H1 (cell line): ENCODE results near the gene PKN3. TPM values are rescaled to one million over a fixed set of nuclear protein-coding genes. Genes with fewer than 3 reads are reported as not detected.

ENCODE experiments used
- CTCF ChIA-PET: fragments of 300-600 bp; sonication (Branson Sonifier 250); formaldehyde crosslinking; loops from one replicate; lab custom pipeline; 2021; ENCODE audit not compliant: partially characterized antibody; lab: Charles Lee
- POLR2A ChIA-PET: fragments of 300-600 bp; sonication (Branson Sonifier 250); formaldehyde crosslinking; loops from one replicate; lab custom pipeline; 2021; ENCODE audit warnings: inconsistent platforms; ENCODE audit not compliant: partially characterized antibody; lab: Charles Lee
- DNase-seq, 2 experiments: peaks; one replicate each; pipeline versions ENCODE4 v3.0.0 to v3.0.0-alpha.2; 2010 to 2022; ENCODE audit warnings: low spot score in 2 of 2, low read depth in 1 of 2, mixed read lengths in 1 of 2
- FAIRE-seq: peaks from 2 replicates; lab custom pipeline; 2011; peaks lifted over from hg19 to GRCh38; lab: Jason Lieb, UNC
- H2AFZ ChIP-seq: 2 replicates; pipeline ENCODE4 v1.8.1; 2012; ENCODE audit warnings: low read length, inconsistent platforms
- H2AK5ac ChIP-seq: 2 replicates; pipeline ENCODE4 v1.6.1; 2013; ENCODE audit warnings: low read depth, low read length
- H2BK120ac ChIP-seq: replicated peaks from 2 replicates; pipeline ENCODE3; 2013; ENCODE audit warnings: low read depth, low read length, inconsistent platforms
- H2BK12ac ChIP-seq: 2 replicates; pipeline ENCODE4 v1.6.1; 2013; ENCODE audit warnings: low read depth, low read length
- H2BK15ac ChIP-seq: 2 replicates; pipeline ENCODE4 v1.6.1; 2013; ENCODE audit warnings: low read length
- H2BK20ac ChIP-seq: 2 replicates; pipeline ENCODE4 v1.6.1; 2013; ENCODE audit warnings: low read length
- H2BK5ac ChIP-seq: 2 replicates; pipeline ENCODE4 v1.6.1; 2013; ENCODE audit warnings: low read depth, low read length
- H3K14ac ChIP-seq: 2 replicates; pipeline ENCODE4 v1.6.1; 2013; ENCODE audit warnings: inconsistent platforms; ENCODE audit not compliant: insufficient read length
- H3K18ac ChIP-seq: 2 replicates; pipeline ENCODE4 v1.6.1; 2013; ENCODE audit warnings: low read length; ENCODE audit errors: extremely low read depth
- H3K23ac ChIP-seq: 2 replicates; pipeline ENCODE4 v1.6.1; 2013; ENCODE audit warnings: inconsistent platforms; ENCODE audit not compliant: insufficient read length
- H3K23me2 ChIP-seq: 2 replicates; pipeline ENCODE4 v1.6.1; 2013; ENCODE audit warnings: low read depth, low read length
- H3K27ac ChIP-seq: 2 replicates; pipeline ENCODE4 v1.6.1; 2011; ENCODE audit warnings: low read depth, low read length, inconsistent platforms
- H3K27me3 ChIP-seq, 4 experiments: replicated peaks in 1 of 4; 1 replicate in 1 of 4; 2 replicates in 3 of 4; pipeline versions ENCODE4 v1.6.1 to v1.8.1; 2011 to 2013; ENCODE audit warnings: low read length in 3 of 4, mild to moderate bottlenecking in 3 of 4, inconsistent platforms in 2 of 4, mixed read lengths in 2 of 4, moderate library complexity in 1 of 4; ENCODE audit not compliant: control insufficient read depth in 3 of 4, insufficient read depth in 3 of 4; ENCODE audit errors: extremely low read depth in 1 of 4
- H3K36me3 ChIP-seq, 4 experiments: 2 replicates each; pipeline versions ENCODE4 v1.6.1 to v1.8.1; 2011 to 2013; ENCODE audit warnings: mild to moderate bottlenecking in 4 of 4, low read length in 3 of 4, moderate library complexity in 2 of 4, control low read depth in 1 of 4, inconsistent platforms in 1 of 4; ENCODE audit not compliant: insufficient read depth in 4 of 4, control insufficient read depth in 2 of 4
- H3K4ac ChIP-seq: replicated peaks from 2 replicates; pipeline ENCODE3; 2013; ENCODE audit warnings: low read length, low read depth, mixed read lengths, inconsistent platforms; ENCODE audit not compliant: insufficient read length
- H3K4me1 ChIP-seq, 4 experiments: replicated peaks in 1 of 4; 1 replicate in 1 of 4; 2 replicates in 3 of 4; pipeline versions ENCODE4 v1.6.1 to v1.8.1; 2011 to 2013; ENCODE audit warnings: low read length in 3 of 4, inconsistent platforms in 2 of 4, mixed read lengths in 1 of 4; ENCODE audit not compliant: insufficient read depth in 4 of 4, control insufficient read depth in 3 of 4
- H3K4me2 ChIP-seq, 2 experiments: 2 replicates each; pipeline versions ENCODE4 v1.6.1 to v1.8.1; 2011 to 2013; ENCODE audit warnings: low read depth in 2 of 2, low read length in 2 of 2, control low read depth in 1 of 2, inconsistent platforms in 1 of 2, mild to moderate bottlenecking in 1 of 2; ENCODE audit not compliant: insufficient read depth in 1 of 2
- H3K4me3 ChIP-seq, 4 experiments: fragments of 200-600, 300-600 bp in 1 of 4; sonication (generic), shearing (Covaris generic), sonication (Bioruptor Twin) in 1 of 4; 2 replicates each; pipeline versions ENCODE4 v1.5.1 to v1.8.1; 2011 to 2016; ENCODE audit warnings: low read length in 4 of 4, low read depth in 3 of 4, control low read depth in 2 of 4, inconsistent platforms in 2 of 4, mild to moderate bottlenecking in 2 of 4, mixed read lengths in 1 of 4, moderate library complexity in 1 of 4; ENCODE audit not compliant: insufficient read depth in 2 of 4; ENCODE audit errors: extremely low read depth in 1 of 4
- H3K56ac ChIP-seq: replicated peaks from 2 replicates; pipeline ENCODE3; 2013; ENCODE audit warnings: low read depth, mild to moderate bottlenecking, mixed read lengths, low read length, inconsistent platforms; ENCODE audit not compliant: insufficient read length
- H3K79me1 ChIP-seq: 2 replicates; pipeline ENCODE4 v1.6.1; 2013; ENCODE audit warnings: low read depth, low read length, control low read depth
- H3K79me2 ChIP-seq, 2 experiments: 2 replicates each; pipeline versions ENCODE4 v1.6.1 to v1.8.1; 2012 to 2013; ENCODE audit warnings: low read length in 2 of 2, mild to moderate bottlenecking in 2 of 2, inconsistent platforms in 1 of 2; ENCODE audit not compliant: insufficient read depth in 2 of 2, control insufficient read depth in 1 of 2
- H3K9ac ChIP-seq, 4 experiments: replicated peaks in 1 of 4; 1 replicate in 1 of 4; 2 replicates in 3 of 4; pipeline versions ENCODE4 v1.6.1 to v1.8.1; 2011 to 2013; ENCODE audit warnings: low read depth in 3 of 4, low read length in 3 of 4, control low read depth in 2 of 4, mild to moderate bottlenecking in 2 of 4, moderate library complexity in 2 of 4, inconsistent platforms in 1 of 4; ENCODE audit errors: extremely low read depth in 1 of 4
- H3K9me3 ChIP-seq, 2 experiments: 2 replicates each; pipeline versions ENCODE4 v1.6.1 to v1.8.1; 2012 to 2013; ENCODE audit warnings: mild to moderate bottlenecking in 2 of 2, moderate library complexity in 2 of 2, control low read depth in 1 of 2, inconsistent platforms in 1 of 2, low read depth in 1 of 2, low read length in 1 of 2, mixed read lengths in 1 of 2; ENCODE audit not compliant: insufficient read depth in 2 of 2
- H4K20me1 ChIP-seq, 2 experiments: replicated peaks in 1 of 2; 2 replicates each; pipeline versions ENCODE3 to v1.8.1; 2011 to 2013; ENCODE audit warnings: inconsistent platforms in 2 of 2, low read length in 2 of 2, mild to moderate bottlenecking in 1 of 2; ENCODE audit not compliant: insufficient read depth in 2 of 2, control insufficient read depth in 1 of 2
- H4K5ac ChIP-seq: 2 replicates; pipeline ENCODE4 v1.6.1; 2013; ENCODE audit warnings: low read length, low read depth, mixed read lengths, inconsistent platforms; ENCODE audit not compliant: insufficient read length
- H4K8ac ChIP-seq: 2 replicates; pipeline ENCODE4 v1.8.0; 2013; ENCODE audit warnings: mild to moderate bottlenecking, moderate library complexity, low read length, inconsistent platforms; ENCODE audit not compliant: insufficient read depth; ENCODE audit errors: extremely low read depth
- H4K91ac ChIP-seq: replicated peaks from 2 replicates; pipeline ENCODE3; 2013; ENCODE audit warnings: low read length, mixed read lengths, inconsistent platforms; ENCODE audit not compliant: insufficient read length
- CBX5 ChIP-seq: fragments of 300-800, 300-1000 bp; sonication (generic); IDR thresholded peaks from 2 replicates; pipeline ENCODE4 v1.7.1; 2016; ENCODE audit warnings: antibody characterized with exemption, low read length, low read depth
- CREB1 ChIP-seq: IDR thresholded peaks from 2 replicates; pipeline ENCODE4 v1.6.1; 2012; ENCODE audit warnings: inconsistent platforms
- GTF2F1 ChIP-seq: IDR thresholded peaks from 2 replicates; pipeline ENCODE4 v1.6.1; 2012; ENCODE audit warnings: low read depth, low read length, improper control_type of control experiment, borderline replicate concordance
- HDAC2 ChIP-seq, 2 experiments: fragments of 300-600 bp in 1 of 2; sonication (generic) in 1 of 2; IDR thresholded peaks; 2 replicates each; pipeline ENCODE4 v1.6.1; 2011 to 2012; ENCODE audit warnings: low read depth in 2 of 2, low read length in 2 of 2, mild to moderate bottlenecking in 2 of 2, moderate library complexity in 2 of 2, borderline replicate concordance in 1 of 2, inconsistent platforms in 1 of 2
- NRF1 ChIP-seq: IDR thresholded peaks from 2 replicates; pipeline ENCODE4 v1.6.1; 2011; ENCODE audit warnings: mild to moderate bottlenecking, low read depth, low read length, improper control_type of control experiment
- SAP30 ChIP-seq: fragments of 300-600 bp; sonication (generic); IDR thresholded peaks from 2 replicates; pipeline ENCODE4 v1.7.1; 2012; ENCODE audit warnings: low read length, moderate library complexity, mild to moderate bottlenecking, inconsistent platforms; ENCODE audit not compliant: insufficient read depth, insufficient replicate concordance
- SP1 ChIP-seq: IDR thresholded peaks from 2 replicates; pipeline ENCODE4 v1.6.1; 2011; ENCODE audit warnings: low read depth, low read length
- SP2 ChIP-seq: IDR thresholded peaks from 2 replicates; pipeline ENCODE4 v1.6.1; 2012; ENCODE audit warnings: mild to moderate bottlenecking, low read length, inconsistent platforms
- SP4 ChIP-seq: IDR thresholded peaks from 2 replicates; pipeline ENCODE4 v1.6.1; 2012; ENCODE audit warnings: low read length, inconsistent platforms
- TCF12 ChIP-seq: IDR thresholded peaks from 2 replicates; pipeline ENCODE4 v1.6.1; 2011; ENCODE audit warnings: low read depth, mild to moderate bottlenecking, low read length
- ZNF274 ChIP-seq: IDR thresholded peaks from 2 replicates; pipeline ENCODE4 v1.7.0; 2012; ENCODE audit warnings: low read length, borderline replicate concordance; ENCODE audit errors: extremely low read depth
- WGBS, 2 experiments: shearing (Covaris generic) in 1 of 2; methylation state at CpG; one replicate each; pipeline versions ENCODE4 v1.1.6 to v1.1.7; 2013 to 2015; ENCODE audit warnings: low lambda C conversion rate in 2 of 2, mixed read lengths in 2 of 2, inconsistent platforms in 1 of 2, low coverage in 1 of 2, missing lambda C conversion rate in 1 of 2; ENCODE audit not compliant: insufficient replicate concordance in 2 of 2, insufficient coverage in 1 of 2, insufficient read length in 1 of 2; ENCODE audit errors: extremely low coverage in 1 of 2, missing lambda C conversion rate in 1 of 2; 5-methylcytosine and 5-hydroxymethylcytosine counted together
- polyA plus RNA-seq, 7 experiments: library from polyadenylated mRNA; depleted of rRNA in 3 of 7; stranded (reverse) in 5 of 7; unstranded in 2 of 7; fragments of >200 nt in 5 of 7; fragments of 200-250 nt in 2 of 7; gene quantifications; 1 replicate in 5 of 7; 2 replicates in 1 of 7; 4 replicates in 1 of 7; pipeline versions ENCODE4 v1.2.1 to v1.2.3, GENCODE V29; 2011 to 2013; ENCODE audit warnings: missing spikeins in 2 of 7, mixed read lengths in 2 of 7
- total RNA-seq: library from RNA; stranded (reverse); fragmentation: NEBNext Ultra II Directional; extraction: Animal tissue kit (Norgen Biotek cat#: 25700); gene quantifications from 2 replicates; pipeline ENCODE4 v1.2.1, GENCODE V29; 2021

PKN3 gene
- total and polyA plus RNA-seq, 2 of the 8 experiments (the other 6 are each of a cell fraction or from before 2014, with no cell fraction given) = 15.7 to 16.3 TPM

- Histone ChIP-seq H3K56ac (no peak within 1 kb of the TSS), H2AFZ (no peak within 1 kb of the TSS), H3K36me3 (peaks cover 0 to 15% (median 8%) of the 10 kb centered on the region in 4 experiments; a peak in 4 of 8 replicates), H3K4me2 (peak within 1 kb of the TSS; percentile 84 to 85), H3K27ac (peak within 1 kb of the TSS; percentile 46), H2BK15ac (no peak within 1 kb of the TSS), H2BK20ac (no peak within 1 kb of the TSS), H4K5ac (peak within 1 kb of the TSS; percentile 79), H3K18ac (peak within 1 kb of the TSS; percentile 83), H4K20me1 (peaks cover 0 to 2% of the 10 kb centered on the region in 2 experiments), H4K8ac (peak within 1 kb of the TSS; percentile 86; the same call in 1 of the 2 replicates), H3K9ac (peak within 1 kb of the TSS; percentile 78 to 85 (median 84)), H3K23ac (no peak within 1 kb of the TSS), H3K4me3 (peak within 1 kb of the TSS; percentile 73 to 92 (median 90)), H3K23me2 (peaks cover 4% of the 10 kb centered on the region), H3K79me2 (no peaks in the 10 kb centered on the region), H4K91ac (peak within 1 kb of the TSS; percentile 73), H3K4me1 (peaks cover 0 to 3% (median 0%) of the 10 kb centered on the region in 4 experiments; a peak in 3 of 7 replicates), H3K4ac (peak within 1 kb of the TSS; percentile 94), H2AK5ac (0 out of 2 replicates have a peak within 1 kb of the TSS, but pooled peaks have one; percentile 60), H3K9me3 (no peaks in the 10 kb centered on the region), H3K27me3 (no peaks in the 10 kb centered on the region), H2BK120ac (no peak within 1 kb of the TSS), H3K79me1 (peaks cover 3% of the 10 kb centered on the region; the same call in 1 of the 2 replicates), H2BK5ac (peak within 1 kb of the TSS; percentile 66; the same call in 1 of the 2 replicates), H2BK12ac (0 out of 2 replicates have a peak within 1 kb of the TSS, but pooled peaks have one; percentile 31), H3K14ac (no peak within 1 kb of the TSS)
- ChIA-PET POLR2A (interaction anchor here (0.6 to 13.5 kb wide), 24 partner anchors 9 to 425 kb away, joined by 3 to 133 read pairs (median 4); partner anchors contain the start of genes ENDOG, PKN3, SET and ZER1), CTCF (interaction anchor here (0.6 to 1.4 kb wide), 7 partner anchors 9 to 821 kb away, joined by 3 to 11 read pairs (median 3); no protein-coding TSS in a partner anchor)
- FAIRE-seq (peak; percentile 19), DNase-seq (peak; percentile 98)
- 10% methylated on average over 31 of the region's 68 CpGs; no CpG with 5 or more reads in 1 of the 2 experiments for WGBS, 2 experiments
- no peak for TF ChIP-seq TCF12
- TF ChIP-seq SP2 = peak; percentile 24; the same call in 1 of the 2 replicates
- TF ChIP-seq CBX5 = no peak
- peak in 1 of 2 experiments; percentile 100; a peak in 2 of 4 replicates for TF ChIP-seq HDAC2 (IDR thresholded peaks at IDR 0.05; ENCODE audit: borderline replicate concordance in 1 of 2, low read depth in 2 of 2, low read length in 2 of 2)
- no peak for TF ChIP-seq SAP30
- peak; percentile 92 for TF ChIP-seq NRF1
- TF ChIP-seq CREB1 = 0 out of 2 replicates have a peak, but pooled peaks have one; percentile 3
- TF ChIP-seq SP4 = no peak; the same call in 1 of the 2 replicates
- no peak for TF ChIP-seq ZNF274
- no peak for TF ChIP-seq GTF2F1
- TF ChIP-seq SP1 = peak; percentile 80; the same call in 1 of the 2 replicates
These were observed 21.8 kb downstream of the PKN3 start, which contains the start of gene ZDHHC12 for GRCh38 chr9:128723866-128724743. Gene ZDHHC12, minus strand, starts transcription at chr9:128724127. Its CDS starts 34 bp downstream, at chr9:128724093.
